Measurements from ENCODE around the gene BTRC. TPM values are rescaled to one million over a fixed set of nuclear protein-coding genes. Genes with fewer than 3 reads are reported as not detected.

The BTRC gene
- total RNA-seq, 1 donor from 2014 or later, result 27.5 TPM

DNA sequence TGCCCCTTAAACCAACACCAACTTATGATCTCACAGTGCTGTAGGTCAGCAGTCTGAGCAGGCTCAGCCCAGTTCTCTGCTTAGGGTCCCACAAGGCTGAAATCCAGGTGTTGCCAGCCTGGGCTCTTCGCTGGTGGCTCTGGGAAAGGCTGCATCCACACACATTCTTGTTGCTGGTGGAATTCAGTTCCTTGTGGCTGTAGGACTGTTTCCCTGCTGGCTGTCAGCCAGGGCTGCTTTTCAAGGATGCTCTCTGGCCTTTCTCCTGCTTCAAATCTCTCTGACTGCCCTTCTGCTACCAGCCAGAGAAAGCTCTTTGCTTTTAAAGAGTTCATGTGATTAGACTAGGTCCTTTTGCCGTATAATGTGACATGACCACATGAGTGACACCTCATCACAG is 218.8 kb downstream of the BTRC start:
- H3K27ac Mint-ChIP-seq (ENCODE audit: unreplicated experiment), result no peak overlapping the region
- H3K27me3 Mint-ChIP-seq (ENCODE audit: unreplicated experiment), result peaks cover 19% of the 10 kb centered on the region
- H3K4me1 Mint-ChIP-seq (ENCODE audit: unreplicated experiment), result no peaks in the 10 kb centered on the region
- no peak for DNase-seq (ENCODE audit: low spot score)
- H3K36me3 Mint-ChIP-seq (ENCODE audit: low read depth, unreplicated experiment), result no peaks in the 10 kb centered on the region
- H3K9me3 Mint-ChIP-seq (ENCODE audit: unreplicated experiment), result no peaks in the 10 kb centered on the region
- TF ChIP-seq, protein P1, sequence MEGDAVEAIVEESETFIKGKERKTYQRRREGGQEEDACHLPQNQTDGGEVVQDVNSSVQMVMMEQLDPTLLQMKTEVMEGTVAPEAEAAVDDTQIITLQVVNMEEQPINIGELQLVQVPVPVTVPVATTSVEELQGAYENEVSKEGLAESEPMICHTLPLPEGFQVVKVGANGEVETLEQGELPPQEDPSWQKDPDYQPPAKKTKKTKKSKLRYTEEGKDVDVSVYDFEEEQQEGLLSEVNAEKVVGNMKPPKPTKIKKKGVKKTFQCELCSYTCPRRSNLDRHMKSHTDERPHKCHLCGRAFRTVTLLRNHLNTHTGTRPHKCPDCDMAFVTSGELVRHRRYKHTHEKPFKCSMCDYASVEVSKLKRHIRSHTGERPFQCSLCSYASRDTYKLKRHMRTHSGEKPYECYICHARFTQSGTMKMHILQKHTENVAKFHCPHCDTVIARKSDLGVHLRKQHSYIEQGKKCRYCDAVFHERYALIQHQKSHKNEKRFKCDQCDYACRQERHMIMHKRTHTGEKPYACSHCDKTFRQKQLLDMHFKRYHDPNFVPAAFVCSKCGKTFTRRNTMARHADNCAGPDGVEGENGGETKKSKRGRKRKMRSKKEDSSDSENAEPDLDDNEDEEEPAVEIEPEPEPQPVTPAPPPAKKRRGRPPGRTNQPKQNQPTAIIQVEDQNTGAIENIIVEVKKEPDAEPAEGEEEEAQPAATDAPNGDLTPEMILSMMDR (IDR thresholded peaks at IDR 0.05; ENCODE audit: unreplicated experiment), result no peak
- no peak overlapping the region for H3K4me3 Mint-ChIP-seq (ENCODE audit: unreplicated experiment)

DNA sequence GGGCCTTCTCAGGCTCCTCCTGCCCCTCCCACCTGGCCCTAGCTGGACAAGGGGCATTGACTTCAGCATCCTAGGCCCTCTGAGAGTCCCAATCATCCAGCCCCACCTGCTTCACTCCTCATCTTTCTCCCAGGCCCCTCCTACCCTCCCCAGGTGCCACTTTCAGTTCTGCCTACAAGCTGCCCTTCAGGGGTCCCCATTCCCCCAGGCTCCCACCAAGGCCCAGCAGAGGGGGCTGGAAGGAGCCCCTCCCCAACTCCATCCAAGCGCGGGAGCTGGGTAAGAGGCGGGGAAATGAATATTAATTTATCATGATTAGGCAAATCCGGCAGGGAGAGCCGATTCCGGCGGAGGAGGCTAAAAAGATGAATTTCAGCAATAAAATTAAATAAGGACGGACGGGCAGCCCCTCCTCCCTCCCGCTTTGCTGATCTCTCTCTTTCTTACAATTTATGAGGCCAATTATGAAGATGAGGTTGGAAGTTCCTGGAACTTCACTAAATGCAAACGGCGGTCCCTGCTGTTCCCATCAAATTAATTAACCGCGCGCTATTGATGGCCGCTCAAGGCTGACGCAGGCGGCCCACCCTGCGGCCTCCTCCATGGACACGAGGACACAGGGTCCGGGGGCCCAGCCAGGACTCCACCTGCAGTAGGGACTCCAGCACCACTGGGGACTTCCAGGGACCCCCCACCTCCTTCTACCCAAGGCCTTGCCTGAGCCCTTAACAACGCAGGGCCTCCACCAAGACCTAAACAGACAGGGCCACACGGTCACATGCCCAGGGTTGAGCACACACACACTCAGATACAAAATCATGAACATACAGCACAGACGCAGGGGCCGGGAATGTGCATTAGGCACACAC is 220.2 kb downstream of the BTRC start:
- Mint-ChIP-seq H3K27ac (ENCODE audit: unreplicated experiment) (no peak overlapping the region), H3K36me3 (ENCODE audit: low read depth, unreplicated experiment) (peaks cover 6% of the 10 kb centered on the region), H3K4me3 (ENCODE audit: unreplicated experiment) (no peak overlapping the region), H3K9me3 (ENCODE audit: unreplicated experiment) (no peaks in the 10 kb centered on the region), H3K4me1 (ENCODE audit: unreplicated experiment) (no peaks in the 10 kb centered on the region), H3K27me3 (ENCODE audit: unreplicated experiment) (peaks cover 20% of the 10 kb centered on the region)
- TF ChIP-seq, protein P1 (IDR thresholded peaks at IDR 0.05; ENCODE audit: unreplicated experiment), result no peak
- no peak for DNase-seq (ENCODE audit: low spot score)

DNA sequence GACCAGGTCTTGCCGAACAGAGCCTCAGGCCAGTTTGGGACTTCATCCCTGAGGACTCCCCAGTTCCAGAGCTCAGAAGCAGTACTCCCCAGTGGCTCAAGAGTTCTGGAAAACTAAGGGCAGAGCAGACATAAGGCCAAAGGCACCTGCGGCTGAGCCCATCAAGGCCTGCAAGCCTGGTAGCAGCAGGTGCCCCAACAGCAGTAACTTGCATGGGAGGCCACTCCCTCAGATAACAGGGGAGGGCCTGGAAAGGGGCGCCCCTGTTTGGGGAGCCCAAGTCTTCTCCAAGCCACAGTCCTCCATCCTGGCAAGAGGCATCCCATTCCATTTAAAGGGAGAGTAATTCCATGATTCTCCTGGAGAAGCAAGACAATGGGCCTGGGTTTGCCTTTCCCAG is 221.1 kb downstream of the BTRC start:
- peaks cover 10% of the 10 kb centered on the region for H3K36me3 Mint-ChIP-seq (ENCODE audit: low read depth, unreplicated experiment)

DNA sequence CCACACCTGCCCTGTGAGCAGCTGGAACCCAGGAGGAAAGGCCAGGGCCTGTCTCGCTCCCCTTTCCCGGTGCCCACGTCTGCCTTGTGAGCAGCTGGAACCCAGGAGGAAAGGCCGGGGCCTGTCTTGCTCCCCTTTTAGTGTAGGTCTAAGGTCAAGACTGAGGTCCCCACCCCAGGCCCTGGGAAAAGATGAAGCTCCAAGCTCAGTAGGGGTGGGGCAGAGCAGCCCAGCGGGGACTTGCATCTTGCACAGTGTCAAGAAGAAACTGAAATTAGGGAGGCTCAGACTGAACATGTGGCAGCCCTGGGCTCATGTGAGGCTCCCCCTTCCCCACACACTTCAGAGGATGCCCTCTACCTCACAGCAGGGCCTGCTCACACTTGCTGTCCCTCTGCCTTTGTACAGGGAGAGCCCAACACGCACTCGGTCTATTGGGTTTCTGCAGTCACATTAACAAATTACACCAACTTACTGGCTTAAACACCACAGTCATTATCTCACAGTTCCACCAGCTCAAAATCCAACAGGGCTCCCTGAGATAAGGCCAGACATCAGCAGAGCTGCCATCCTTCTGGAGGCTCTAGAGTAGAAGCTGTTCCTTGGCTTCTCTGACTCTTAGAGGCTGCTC is 221.7 kb downstream of the BTRC start:
- H3K27ac Mint-ChIP-seq (ENCODE audit: unreplicated experiment), result no peak overlapping the region

More for the DNA sequence above, 221.1 kb downstream of the BTRC start:
- no peaks in the 10 kb centered on the region for H3K4me1 Mint-ChIP-seq (ENCODE audit: unreplicated experiment)
- TF ChIP-seq, protein P1 (IDR thresholded peaks at IDR 0.05; ENCODE audit: unreplicated experiment), result no peak
- peaks cover 21% of the 10 kb centered on the region for H3K27me3 Mint-ChIP-seq (ENCODE audit: unreplicated experiment)
- no peak overlapping the region for H3K4me3 Mint-ChIP-seq (ENCODE audit: unreplicated experiment)
- DNase-seq (ENCODE audit: low spot score), result no peak
- no peaks in the 10 kb centered on the region for H3K9me3 Mint-ChIP-seq (ENCODE audit: unreplicated experiment)
- no peak overlapping the region for H3K27ac Mint-ChIP-seq (ENCODE audit: unreplicated experiment)

More for the DNA sequence above, 221.7 kb downstream of the BTRC start:
- H3K4me1 Mint-ChIP-seq (ENCODE audit: unreplicated experiment), result no peaks in the 10 kb centered on the region
- peaks cover 21% of the 10 kb centered on the region for H3K27me3 Mint-ChIP-seq (ENCODE audit: unreplicated experiment)
- no peaks in the 10 kb centered on the region for H3K9me3 Mint-ChIP-seq (ENCODE audit: unreplicated experiment)
- no peak for DNase-seq (ENCODE audit: low spot score)
- H3K36me3 Mint-ChIP-seq (ENCODE audit: low read depth, unreplicated experiment), result peaks cover 10% of the 10 kb centered on the region
- TF ChIP-seq, protein P1 (IDR thresholded peaks at IDR 0.05; ENCODE audit: unreplicated experiment), result no peak
- no peak overlapping the region for H3K4me3 Mint-ChIP-seq (ENCODE audit: unreplicated experiment)
